ENCODE measurements around the gene FNDC5. TPM values are rescaled to one million over a fixed set of nuclear protein-coding genes. Genes with fewer than 3 reads are reported as not detected.

FNDC5 gene
- total RNA-seq, 6 experiments from 2014 or later: 0.28 to 0.90 (median 0.58) TPM

GRCh38 chr1:32878183-32878582 lies 7.5 kb upstream of the FNDC5 start:
- Mint-ChIP-seq H3K4me3 (no peak overlapping the region), H3K27ac (no peak overlapping the region), H3K36me3 (ENCODE audit: low read depth) (no peaks in the 10 kb centered on the region), H3K27me3 (ENCODE audit: insufficient read depth) (peaks cover 11% of the 10 kb centered on the region), H3K9me3 (no peaks in the 10 kb centered on the region), H3K4me1 (ENCODE audit: low read depth) (peaks cover 19% of the 10 kb centered on the region)
- TF ChIP-seq, protein P1, sequence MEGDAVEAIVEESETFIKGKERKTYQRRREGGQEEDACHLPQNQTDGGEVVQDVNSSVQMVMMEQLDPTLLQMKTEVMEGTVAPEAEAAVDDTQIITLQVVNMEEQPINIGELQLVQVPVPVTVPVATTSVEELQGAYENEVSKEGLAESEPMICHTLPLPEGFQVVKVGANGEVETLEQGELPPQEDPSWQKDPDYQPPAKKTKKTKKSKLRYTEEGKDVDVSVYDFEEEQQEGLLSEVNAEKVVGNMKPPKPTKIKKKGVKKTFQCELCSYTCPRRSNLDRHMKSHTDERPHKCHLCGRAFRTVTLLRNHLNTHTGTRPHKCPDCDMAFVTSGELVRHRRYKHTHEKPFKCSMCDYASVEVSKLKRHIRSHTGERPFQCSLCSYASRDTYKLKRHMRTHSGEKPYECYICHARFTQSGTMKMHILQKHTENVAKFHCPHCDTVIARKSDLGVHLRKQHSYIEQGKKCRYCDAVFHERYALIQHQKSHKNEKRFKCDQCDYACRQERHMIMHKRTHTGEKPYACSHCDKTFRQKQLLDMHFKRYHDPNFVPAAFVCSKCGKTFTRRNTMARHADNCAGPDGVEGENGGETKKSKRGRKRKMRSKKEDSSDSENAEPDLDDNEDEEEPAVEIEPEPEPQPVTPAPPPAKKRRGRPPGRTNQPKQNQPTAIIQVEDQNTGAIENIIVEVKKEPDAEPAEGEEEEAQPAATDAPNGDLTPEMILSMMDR (IDR thresholded peaks at IDR 0.05): no peak
- peak; percentile 23 for DNase-seq

- TF ChIP-seq, protein P1 (IDR thresholded peaks at IDR 0.05): no peak
- no peak for DNase-seq
- Mint-ChIP-seq H3K9me3 (no peaks in the 10 kb centered on the region), H3K27me3 (ENCODE audit: insufficient read depth) (peaks cover 11% of the 10 kb centered on the region), H3K4me3 (no peak overlapping the region), H3K4me1 (ENCODE audit: low read depth) (peaks cover 19% of the 10 kb centered on the region), H3K36me3 (ENCODE audit: low read depth) (no peaks in the 10 kb centered on the region), H3K27ac (no peak overlapping the region)
Measured at GRCh38 chr1:32877211-32878110, 6.7 kb upstream of the FNDC5 start.

- H3K4me1 Mint-ChIP-seq (ENCODE audit: low read depth): peaks cover 22% of the 10 kb centered on the region
- H3K27ac Mint-ChIP-seq: no peak overlapping the region
- H3K4me3 Mint-ChIP-seq: no peak overlapping the region
- DNase-seq: peak; percentile 18
- H3K36me3 Mint-ChIP-seq (ENCODE audit: low read depth): no peaks in the 10 kb centered on the region
- H3K27me3 Mint-ChIP-seq (ENCODE audit: insufficient read depth): peaks cover 15% of the 10 kb centered on the region
- TF ChIP-seq, protein P1 (IDR thresholded peaks at IDR 0.05): peak; percentile 97
- H3K9me3 Mint-ChIP-seq: no peaks in the 10 kb centered on the region
Measured at GRCh38 chr1:32876341-32877210, 5.9 kb upstream of the FNDC5 start.

DNA sequence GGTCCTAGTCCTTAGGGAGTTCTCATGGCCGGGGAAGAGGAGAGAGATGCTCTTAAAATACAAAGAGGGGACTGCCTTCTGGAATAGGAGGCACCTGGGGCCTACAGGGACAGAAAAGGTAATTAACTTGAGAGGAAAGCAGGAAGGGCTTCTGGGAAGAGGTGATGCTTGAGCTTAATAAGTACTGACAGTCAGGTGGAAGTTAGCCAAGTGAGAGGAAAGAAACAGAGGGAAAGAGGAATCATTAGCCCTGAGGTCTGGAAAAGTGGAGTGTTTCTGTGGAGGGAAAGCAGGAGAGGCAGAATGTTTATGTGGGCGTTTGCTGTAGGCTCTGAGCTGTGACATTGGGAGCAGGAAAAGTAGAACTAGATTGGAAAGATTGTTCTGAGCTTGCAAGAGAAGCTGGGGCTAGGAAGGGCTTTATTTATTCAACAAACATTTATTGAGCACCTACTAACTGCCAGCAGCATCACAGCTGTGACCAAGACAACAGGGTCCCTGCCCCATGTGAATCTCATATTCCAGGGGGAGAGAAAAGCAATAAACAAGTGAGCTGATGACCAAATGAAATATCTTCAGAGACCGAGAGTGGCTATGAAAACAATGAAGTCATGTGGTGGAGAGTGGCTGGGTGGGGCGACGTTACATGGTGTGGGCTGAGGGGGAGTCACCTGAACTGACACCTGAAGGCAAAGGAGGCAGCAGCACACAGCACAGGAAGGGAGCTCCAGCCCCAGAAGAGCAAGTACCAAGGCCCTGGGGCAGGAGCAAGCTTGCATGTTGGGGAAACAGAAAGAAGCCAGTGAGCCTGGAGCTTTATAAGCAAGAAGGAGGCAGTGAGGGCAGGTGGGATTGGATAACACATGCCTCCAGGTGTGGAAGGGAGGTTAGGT lies 4.4 kb upstream of the FNDC5 start:
- Mint-ChIP-seq H3K36me3 (ENCODE audit: low read depth) (no peaks in the 10 kb centered on the region), H3K4me3 (no peak overlapping the region), H3K27me3 (ENCODE audit: insufficient read depth) (peaks cover 19% of the 10 kb centered on the region), H3K9me3 (no peaks in the 10 kb centered on the region), H3K4me1 (ENCODE audit: low read depth) (peaks cover 29% of the 10 kb centered on the region), H3K27ac (no peak overlapping the region)
- TF ChIP-seq, protein P1 (IDR thresholded peaks at IDR 0.05): no peak
- DNase-seq: no peak

DNA sequence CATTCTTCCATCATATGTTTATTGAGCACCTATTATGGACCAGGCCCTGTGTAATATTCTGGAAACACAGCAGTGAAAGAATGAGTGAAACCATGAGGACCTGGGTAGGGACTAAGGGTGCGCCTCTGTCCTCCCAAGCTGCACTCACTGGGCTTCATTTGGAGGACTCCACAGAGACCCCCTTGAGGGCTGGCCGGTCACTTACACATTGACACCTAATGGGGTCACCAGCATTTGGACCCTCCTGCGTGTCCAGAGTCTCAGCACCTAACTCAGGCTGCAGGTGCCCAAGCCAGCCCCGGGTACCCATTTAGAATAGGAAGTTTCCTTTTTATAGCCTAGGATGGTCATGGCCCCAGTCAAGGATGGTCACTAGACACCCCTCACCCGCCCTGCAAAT lies 2.8 kb upstream of the FNDC5 start:
- H3K27ac Mint-ChIP-seq: no peak overlapping the region
- peaks cover 23% of the 10 kb centered on the region for H3K27me3 Mint-ChIP-seq (ENCODE audit: insufficient read depth)
- TF ChIP-seq, protein P1 (IDR thresholded peaks at IDR 0.05): no peak
- no peak for DNase-seq
- no peak overlapping the region for H3K4me3 Mint-ChIP-seq
- H3K9me3 Mint-ChIP-seq: no peaks in the 10 kb centered on the region
- no peaks in the 10 kb centered on the region for H3K36me3 Mint-ChIP-seq (ENCODE audit: low read depth)
- peaks cover 33% of the 10 kb centered on the region for H3K4me1 Mint-ChIP-seq (ENCODE audit: low read depth)

All from HFFc6 (cell line).